ENCODE measurements around the gene COL1A1.
A peak's percentile ranks its signal among the peaks of the same experiment; 100 is the strongest.

Gene COL1A1

DNA sequence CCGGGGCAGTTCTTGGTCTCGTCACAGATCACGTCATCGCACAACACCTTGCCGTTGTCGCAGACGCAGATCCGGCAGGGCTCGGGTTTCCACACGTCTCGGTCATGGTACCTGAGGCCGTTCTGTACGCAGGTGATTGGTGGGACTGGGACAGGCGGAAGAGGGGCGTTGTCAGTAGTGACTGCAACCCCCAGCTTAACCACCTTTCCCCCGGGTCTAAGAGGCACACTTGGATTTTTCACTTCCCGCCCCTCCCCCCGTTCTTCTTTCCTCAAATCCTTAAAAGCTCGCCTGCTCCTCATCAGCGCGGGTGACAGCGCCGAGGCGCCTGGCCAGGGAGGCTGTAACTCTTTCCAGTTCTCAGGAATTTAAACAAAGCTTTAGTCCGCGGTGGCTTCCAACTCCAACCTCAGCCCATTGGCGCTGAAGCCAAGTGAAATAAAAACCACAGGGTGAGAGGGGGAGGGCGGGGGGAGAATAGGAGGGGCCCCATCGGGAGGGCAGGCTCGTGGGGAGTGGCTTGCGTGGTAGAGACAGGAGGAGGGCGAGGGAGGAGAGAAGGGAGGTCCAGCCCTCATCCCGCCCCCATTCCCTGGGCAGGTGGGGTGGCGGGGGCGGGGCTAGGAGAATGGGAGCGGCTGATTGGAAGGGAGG, 1.5 kb downstream of the COL1A1 start:
- peak; percentile 29 for DNase-seq (ENCODE audit: low read depth)

DNA sequence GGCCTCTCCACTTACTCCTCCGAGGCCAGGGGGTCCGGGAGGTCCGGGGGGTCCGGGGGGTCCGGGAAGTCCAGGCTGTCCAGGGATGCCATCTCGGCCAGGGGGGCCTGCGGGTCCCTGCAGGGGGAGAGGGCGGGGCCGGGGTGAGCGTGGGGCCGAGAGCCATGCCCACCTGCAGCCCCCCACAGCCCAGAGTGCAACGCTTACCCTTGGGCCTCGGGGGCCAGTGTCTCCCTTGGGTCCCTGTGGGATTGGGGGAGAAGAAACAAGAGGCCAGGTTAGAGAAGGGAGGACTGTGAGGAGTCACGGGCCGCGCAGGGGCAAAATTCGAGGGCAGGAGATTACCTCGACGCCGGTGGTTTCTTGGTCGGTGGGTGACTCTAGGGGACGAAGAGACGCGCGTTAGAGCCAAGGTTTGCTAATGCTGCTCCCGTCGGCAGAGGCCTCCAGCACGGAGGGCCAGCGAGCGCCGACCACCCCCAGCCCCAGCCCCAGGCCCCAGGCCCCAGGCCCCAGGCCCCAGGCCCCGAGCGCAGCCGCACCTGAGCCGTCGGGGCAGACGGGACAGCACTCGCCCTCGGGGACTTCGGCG, 2.1 kb downstream of the COL1A1 start:
- DNase-seq (ENCODE audit: low read depth) = no peak

DNA sequence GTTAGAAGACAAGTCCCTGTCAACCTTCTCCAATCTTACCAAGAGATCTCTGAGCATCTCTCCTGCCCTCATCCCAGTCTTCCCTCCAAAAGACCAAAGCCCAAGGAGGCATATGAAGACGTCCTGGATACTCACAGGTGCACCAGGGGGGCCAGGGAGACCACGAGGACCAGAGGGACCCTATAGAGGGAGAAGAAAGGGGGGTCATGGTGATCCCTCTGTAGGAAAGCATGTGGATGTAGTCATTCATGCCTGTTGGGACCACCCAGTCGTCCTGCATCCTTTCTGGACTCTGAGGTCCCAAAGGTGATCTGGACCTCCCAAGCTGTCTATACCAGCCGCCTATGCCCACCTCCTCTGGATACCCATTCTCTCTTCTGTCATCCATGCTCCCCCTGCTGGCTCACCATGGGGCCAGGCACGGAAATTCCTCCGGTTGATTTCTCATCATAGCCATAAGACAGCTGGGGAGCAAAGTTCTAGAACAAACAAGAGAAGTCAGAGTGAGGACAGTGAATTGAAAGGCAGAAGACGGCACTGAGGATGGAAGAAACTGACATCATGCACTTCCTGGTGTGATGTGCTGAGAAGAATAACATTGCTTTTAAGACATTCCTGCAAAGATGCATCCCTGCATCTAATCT, 3.3 kb downstream of the COL1A1 start:
- DNase-seq (ENCODE audit: low read depth) = no peak

- DNase-seq (ENCODE audit: low read depth) = no peak
Measured at GRCh38 chr17:50196826-50197225, 4.6 kb downstream of the COL1A1 start.

DNA sequence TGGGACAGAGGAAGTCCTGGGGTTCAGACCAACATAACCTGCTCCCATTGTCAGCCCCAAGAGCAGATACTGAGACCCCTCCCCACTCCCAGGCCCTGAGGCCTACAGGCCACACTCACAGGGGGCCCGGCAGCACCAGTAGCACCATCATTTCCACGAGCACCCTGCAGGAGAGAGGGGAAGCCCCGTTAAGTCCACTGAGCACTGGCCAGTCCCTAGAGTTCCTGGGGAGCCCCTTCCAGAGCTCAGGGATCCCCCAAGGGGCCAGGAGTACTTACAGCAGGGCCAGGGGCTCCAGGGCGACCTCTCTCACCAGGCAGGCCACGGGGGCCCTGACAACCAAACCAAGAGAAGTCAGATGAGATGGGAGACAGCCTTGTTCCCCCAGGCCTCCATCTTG, 5.4 kb downstream of the COL1A1 start:
- no peak for DNase-seq (ENCODE audit: low read depth)

DNA sequence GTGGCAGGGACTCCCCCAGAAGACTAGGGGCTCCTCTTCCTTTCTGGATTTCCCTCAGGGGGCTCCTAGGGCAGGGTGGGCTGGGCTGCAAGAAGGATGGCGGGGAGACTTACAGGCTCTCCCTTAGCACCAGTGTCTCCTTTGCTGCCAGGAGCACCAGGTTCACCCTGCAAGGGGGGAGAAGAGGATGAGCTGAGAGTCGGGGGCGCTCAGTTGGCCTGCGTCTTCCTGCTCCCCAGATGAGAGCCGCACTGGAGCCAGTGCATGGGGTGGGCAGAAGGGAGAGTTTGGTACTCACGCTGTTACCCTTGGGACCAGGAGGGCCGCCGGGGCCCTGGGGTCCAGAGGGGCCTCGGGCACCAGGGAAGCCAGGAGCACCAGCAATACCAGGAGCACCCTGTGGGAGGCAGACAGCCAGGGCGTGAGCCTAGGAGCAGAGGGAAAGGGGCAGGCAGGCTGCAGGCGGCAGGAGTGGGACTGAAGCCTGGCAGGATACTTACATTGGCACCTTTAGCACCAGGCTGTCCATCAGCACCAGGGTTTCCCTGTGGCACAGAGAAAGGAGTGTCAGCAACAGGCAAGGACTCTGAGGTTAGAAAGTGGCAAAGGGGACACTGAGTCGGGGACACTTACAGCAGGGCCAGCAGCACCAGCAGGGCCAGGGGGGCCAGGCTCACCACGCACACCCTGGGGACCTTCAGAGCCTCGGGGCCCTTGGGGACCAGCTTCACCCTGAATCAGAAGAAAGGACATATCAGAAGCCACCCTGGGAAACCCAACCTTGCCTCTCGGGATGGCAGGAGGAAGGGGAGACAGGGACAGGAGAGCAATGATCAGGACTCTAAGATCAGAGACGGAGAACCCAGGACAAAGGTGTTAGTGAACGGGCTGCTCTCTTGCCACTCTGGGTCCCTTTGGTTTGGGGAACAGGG, 6.2 kb downstream of the COL1A1 start:
- no peak for DNase-seq (ENCODE audit: low read depth)

DNA sequence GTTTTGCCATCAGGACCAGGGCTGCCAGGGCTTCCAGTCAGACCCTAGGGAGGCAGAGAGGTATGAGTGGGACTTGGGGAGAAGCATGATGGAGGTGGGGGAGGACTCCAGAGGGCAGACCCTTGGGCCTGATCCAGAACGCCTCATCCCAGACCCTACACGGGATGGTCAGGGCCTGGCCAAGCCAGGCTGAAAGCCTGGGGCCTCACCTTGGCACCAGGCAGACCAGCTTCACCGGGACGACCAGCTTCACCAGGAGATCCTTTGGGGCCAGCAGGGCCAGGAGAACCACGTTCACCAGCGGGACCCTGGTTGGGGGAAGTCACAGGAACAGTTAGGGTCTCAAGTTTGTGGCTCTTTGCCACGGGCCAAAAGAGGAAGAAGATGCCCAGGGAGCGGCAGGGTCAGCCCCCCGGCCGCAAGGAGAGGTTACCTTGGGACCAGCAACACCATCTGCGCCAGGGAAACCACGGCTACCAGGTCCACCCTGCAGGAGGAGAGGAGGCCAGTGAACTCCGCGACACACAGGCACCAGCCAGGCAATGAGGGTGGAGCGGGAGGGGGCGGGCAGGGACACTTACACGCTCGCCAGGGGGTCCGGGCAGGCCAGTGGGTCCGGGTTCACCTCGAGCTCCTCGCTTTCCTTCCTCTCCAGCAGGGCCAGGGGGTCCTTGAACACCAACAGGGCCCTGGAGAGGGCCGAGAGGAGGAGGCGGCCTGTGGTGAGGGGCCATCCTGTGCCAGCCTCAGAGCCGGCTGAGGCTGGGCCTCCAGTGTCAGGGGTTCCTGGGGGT, 7.1 kb downstream of the COL1A1 start:
- no peak for DNase-seq (ENCODE audit: low read depth)

GRCh38 chr17:50192618-50193291, 8.7 kb downstream of the COL1A1 start:
- no peak for DNase-seq (ENCODE audit: low read depth)

DNA sequence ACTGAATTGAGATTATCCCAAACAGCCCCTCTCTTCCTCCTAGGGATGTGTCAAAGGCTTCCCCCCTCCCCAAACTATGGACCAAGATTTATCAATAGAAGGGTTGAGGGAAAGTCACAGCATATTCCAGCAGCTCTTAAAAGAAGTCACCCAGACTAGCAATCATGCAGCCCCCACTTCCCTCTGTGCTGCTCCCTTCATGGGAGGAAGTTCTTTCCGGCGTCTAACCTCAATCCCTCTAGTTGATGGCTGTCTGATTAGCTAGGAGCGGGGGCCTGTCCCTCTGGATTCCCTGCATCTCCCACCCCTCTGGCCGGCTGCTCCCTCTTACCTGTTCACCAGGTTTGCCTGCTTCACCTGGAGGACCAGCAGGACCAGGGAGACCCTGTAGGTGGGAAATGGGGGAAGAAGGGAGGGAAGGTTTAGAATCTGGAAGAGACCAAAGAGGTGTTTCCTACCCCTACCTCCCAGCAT, 9.2 kb downstream of the COL1A1 start:
- DNase-seq (ENCODE audit: low read depth) = no peak

- DNase-seq (ENCODE audit: low read depth) = no peak
Measured at GRCh38 chr17:50191359-50192143, 9.9 kb downstream of the COL1A1 start.

DNA sequence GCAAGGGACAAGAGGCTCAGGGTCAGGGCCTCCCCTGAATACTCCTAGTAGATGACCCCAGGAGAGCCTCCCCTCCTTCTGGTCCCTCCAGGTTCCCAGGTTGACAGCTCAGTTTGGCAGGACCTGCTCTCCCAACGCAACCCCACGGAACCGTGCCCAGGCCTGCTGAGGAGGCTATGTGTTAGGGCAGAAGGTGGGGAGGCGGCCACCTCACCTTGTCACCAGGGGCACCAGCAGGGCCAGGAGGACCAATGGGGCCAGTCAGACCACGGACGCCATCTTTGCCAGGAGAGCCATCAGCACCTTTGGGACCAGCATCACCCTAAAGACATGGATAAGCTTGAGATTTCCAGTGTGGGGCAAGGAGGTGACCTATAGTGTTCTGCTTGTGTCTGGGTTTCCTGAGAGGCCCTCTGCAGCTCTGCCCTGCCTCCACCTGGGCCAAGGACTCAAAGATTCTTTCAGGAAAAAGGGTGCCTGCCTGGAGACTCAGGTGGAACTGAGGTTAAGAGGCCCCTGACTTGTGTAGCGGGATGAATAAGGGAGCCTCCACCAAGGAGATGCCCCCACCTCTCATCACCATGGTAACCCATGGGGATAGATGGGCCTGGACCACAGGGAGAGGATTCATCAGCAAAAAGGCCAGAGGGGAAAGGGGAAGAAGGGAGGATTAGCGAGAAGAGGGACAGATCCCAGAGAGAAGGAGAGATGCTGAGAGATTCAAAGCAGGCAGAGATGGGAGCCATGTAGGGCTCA, 10.7 kb downstream of the COL1A1 start:
- no peak for DNase-seq (ENCODE audit: low read depth)

DNA sequence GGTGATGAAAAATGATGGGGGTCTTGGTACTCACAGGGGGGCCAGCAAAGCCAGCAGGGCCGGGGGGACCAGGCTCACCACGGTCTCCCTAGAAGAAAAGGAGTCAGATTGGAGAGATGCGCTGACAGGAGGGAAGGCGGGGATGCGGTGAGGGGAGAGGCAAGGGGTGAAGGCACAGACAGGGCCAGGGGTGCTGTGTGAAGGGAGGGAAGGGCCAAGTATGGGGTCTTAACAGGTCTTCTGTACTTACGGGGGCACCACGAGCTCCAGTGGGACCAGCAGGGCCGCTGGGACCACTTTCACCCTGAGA, 11.2 kb downstream of the COL1A1 start:
- no peak for DNase-seq (ENCODE audit: low read depth)

GRCh38 chr17:50189550-50190292, 11.7 kb downstream of the COL1A1 start:
- DNase-seq (ENCODE audit: low read depth) = no peak

- DNase-seq (ENCODE audit: low read depth) = no peak
Measured at GRCh38 chr17:50188921-50189549, 12.4 kb downstream of the COL1A1 start.

DNA sequence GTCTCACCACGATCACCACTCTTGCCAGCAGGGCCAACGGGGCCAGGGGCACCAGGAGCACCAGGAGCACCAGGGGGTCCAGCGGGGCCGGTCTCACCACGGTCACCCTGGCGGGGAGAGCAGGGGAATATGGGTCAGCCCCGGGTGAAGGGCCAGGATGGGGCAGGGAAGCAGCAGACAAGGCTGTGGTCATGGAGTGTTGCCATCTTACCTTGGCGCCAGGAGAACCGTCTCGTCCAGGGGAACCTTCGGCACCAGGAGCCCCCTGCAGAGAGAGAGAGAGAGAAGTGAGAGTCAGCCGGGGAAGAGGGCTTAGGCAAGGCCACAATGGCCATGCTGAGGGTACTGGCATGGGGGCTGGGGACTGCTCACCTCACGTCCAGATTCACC, 12.9 kb downstream of the COL1A1 start:
- DNase-seq (ENCODE audit: low read depth) = no peak

DNA sequence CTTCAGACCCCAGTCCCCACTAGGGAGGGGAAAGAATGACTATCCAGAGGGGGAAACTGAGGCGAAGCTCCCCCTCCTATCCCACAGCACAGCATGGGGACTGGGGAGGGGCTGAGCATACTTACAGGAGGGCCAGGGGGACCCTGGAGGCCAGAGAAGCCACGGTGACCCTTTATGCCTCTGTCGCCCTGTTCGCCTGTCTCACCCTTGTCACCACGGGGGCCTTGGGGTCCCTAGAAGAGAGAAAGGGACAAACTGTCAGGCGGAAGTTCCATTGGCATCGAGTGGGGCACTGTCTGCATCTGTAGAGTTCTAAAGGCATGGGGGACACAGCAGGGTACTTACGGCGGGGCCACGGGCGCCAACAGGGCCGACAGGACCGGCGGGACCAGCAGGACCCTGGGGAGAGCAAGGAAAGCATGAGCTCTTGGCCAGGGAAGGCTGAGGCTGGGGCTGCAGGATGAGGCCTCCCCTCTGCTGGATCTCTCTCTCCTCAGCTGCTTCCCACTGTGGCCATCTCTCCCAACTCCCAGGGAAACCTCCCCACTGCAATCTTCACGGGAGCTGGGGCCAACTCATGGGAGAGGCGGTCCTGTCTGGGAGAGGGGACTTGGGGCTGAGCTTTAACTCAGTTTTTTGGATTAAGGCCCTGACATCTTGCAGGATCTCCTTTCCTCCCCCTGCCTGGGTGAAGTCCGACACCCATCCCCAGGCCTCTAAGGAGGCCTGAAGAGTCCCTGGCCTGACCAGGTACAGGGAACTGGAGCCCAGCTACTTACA, 13.5 kb downstream of the COL1A1 start:
- DNase-seq (ENCODE audit: low read depth) = no peak

DNA sequence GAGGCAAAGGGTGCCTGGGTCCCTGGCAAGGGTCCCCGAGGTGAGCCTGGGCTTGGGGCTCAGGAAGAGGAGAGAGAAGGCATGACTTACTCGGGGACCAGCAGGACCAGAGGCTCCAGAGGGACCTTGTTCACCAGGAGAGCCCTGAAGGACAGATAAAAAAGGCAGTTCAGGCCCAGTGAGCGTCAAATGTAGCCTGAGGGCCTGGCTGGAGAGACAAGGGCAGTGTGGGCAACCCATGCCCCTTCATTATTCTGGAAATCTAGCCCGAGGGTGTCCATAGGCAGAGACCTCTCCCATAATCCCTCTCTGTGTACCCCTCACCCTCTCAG, 14.1 kb downstream of the COL1A1 start:
- DNase-seq (ENCODE audit: low read depth) = no peak
